Smooth muscle cell of the brain vasculature (primary cell): Measurements from ENCODE around the gene PHRF1.

Experiments
- DNase-seq: peaks from one replicate; pipeline ENCODE4 v3.0.0-alpha.2; 2012; ENCODE audit warnings: low read depth, low spot score

The PHRF1 gene

GRCh38 chr11:537622-538430 is 38.4 kb upstream of the PHRF1 start:
- DNase-seq, result no peak

- DNase-seq, result no peak
Observed at GRCh38 chr11:538431-539051, 37.7 kb upstream of the PHRF1 start.

- no peak for DNase-seq
Observed at GRCh38 chr11:539971-540481, 36.2 kb upstream of the PHRF1 start.

- DNase-seq, result no peak
Observed at GRCh38 chr11:540583-541432, 35.5 kb upstream of the PHRF1 start.

- DNase-seq, result no peak
Observed at GRCh38 chr11:541433-541885, 34.8 kb upstream of the PHRF1 start.

- no peak for DNase-seq
Observed at GRCh38 chr11:544817-545166, 31.5 kb upstream of the PHRF1 start.

GRCh38 chr11:545171-545570 is 31.1 kb upstream of the PHRF1 start:
- no peak for DNase-seq

- no peak for DNase-seq
Observed at GRCh38 chr11:548700-549603, 27.3 kb upstream of the PHRF1 start.

GRCh38 chr11:550021-550745 is 26.1 kb upstream of the PHRF1 start:
- DNase-seq, result no peak

- no peak for DNase-seq
Observed at GRCh38 chr11:550746-551085, 25.6 kb upstream of the PHRF1 start.

GRCh38 chr11:551131-551530 is 25.1 kb upstream of the PHRF1 start:
- no peak for DNase-seq

GRCh38 chr11:551596-551995 is 24.7 kb upstream of the PHRF1 start:
- DNase-seq, result no peak

GRCh38 chr11:553083-553987 is 22.9 kb upstream of the PHRF1 start:
- DNase-seq, result no peak

- no peak for DNase-seq
Observed at GRCh38 chr11:553988-554340, 22.3 kb upstream of the PHRF1 start.

GRCh38 chr11:554428-555226 is 21.6 kb upstream of the PHRF1 start:
- DNase-seq, result no peak

GRCh38 chr11:555227-555779 is 21.0 kb upstream of the PHRF1 start:
- no peak for DNase-seq

- no peak for DNase-seq
Observed at GRCh38 chr11:555780-556661, 20.2 kb upstream of the PHRF1 start.
